ENCODE data around the gene RP2.

Gene RP2

DNA sequence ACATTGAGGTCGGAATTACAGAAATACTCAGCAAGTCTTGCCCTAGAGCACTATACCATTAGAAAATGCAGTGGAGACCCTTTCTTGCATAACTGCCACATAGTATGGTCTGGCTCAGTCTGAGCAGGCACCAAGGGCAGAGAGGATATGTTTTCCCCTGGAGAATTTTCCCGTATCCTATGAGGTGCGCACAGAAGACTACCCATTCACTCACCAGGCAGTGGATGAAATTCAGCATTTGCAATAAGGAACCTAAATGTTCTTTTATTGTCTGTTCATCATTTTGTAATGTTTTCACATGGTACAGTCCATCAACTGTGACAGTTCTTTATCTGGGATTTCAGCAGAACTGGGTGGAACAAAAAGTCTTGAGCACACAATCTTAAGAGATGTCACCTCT, 90.9 kb downstream of the RP2 start:
- no peak for DNase-seq

DNA sequence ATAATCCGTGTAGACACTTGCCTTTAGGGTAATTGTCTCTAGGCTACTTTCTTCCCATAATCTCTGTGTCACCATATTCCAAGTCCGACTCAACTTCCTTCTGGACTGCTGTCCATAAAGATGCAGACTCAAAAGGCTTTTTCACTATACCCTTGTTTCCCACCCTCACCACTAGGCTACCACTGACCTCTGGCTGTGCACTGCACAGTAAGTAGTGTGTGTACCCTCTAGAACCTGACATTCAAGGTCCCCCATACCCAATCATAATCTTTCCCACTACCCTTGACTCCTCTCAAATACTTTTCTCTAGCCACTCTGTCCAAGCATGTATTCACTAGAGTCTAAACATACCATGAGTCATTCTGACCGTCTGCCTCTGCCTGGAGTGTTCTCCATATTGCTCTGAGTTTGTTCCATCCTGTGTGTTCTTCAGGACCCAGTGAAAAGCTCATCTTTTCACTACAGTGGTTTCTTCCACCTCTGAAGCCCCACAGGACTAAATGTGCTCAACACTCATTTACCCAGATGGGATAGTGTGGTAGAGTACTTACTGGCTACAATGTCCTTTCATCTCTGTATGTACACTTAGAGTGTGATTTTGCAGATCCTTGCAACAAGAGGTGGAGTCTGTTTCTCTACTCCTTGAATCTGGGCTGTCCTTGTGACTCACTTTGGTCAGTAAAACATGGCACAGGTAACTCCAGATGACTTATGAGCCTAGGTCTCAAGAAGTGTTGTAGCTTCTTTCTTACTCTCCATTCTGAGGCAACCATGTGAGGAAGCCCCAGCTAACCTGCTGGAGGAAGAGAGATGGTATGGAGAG, 92.8 kb downstream of the RP2 start:
- no peak for DNase-seq
